GM19397 (cell line): ENCODE data around the gene OST4.

ENCODE experiments used
- ATAC-seq: cut with Tn5 transposase; IDR thresholded peaks from one replicate; pipeline ENCODE4 v1.9.1; 2021; ENCODE audit warnings: mild to moderate bottlenecking, moderate library complexity; ENCODE audit not compliant: unreplicated experiment

OST4 gene

DNA sequence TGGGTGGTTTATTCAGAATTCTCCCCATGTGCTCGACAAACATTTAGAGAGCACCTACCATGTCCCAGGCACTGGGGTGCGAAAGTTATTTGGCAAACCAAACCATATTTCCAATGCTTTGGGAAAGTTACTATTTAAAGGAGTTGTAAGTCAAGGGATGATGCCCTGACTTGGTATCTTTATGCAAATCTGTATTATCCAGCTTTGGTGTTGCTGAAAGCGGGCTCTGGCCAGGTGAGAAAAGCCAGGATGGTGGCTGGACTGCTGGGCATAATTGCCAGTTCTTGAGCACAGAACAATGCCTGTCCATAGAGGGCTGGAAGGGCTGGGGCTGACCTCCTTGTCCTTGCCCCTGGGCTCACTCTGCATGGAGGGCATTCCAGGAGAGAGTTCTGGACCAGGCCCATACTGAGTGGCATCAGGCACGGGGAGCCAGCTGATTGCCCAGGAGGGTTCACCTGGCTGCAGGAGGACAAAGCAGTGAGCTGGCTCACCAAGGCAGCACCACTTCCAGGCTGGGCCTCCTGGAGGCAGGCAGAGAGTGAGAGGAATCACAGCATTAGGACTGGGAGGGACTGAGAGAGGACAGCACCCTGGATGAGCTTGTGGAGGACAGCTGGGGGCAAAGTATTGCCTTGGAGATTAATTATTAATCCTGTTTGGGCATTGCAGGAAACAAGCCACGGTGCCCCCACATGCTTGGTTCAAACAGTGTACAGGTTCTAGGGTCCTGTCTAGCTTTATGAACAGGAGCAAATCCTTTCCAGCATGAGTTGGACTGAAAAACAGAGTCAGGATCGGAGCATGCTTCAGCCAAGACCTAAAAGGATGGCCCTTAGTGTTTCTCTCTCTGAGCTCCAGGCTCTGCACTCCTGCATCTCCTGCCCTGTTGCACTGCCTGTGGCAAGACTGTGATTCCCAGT, 22.2 kb upstream of the OST4 start:
- no peak for ATAC-seq

DNA sequence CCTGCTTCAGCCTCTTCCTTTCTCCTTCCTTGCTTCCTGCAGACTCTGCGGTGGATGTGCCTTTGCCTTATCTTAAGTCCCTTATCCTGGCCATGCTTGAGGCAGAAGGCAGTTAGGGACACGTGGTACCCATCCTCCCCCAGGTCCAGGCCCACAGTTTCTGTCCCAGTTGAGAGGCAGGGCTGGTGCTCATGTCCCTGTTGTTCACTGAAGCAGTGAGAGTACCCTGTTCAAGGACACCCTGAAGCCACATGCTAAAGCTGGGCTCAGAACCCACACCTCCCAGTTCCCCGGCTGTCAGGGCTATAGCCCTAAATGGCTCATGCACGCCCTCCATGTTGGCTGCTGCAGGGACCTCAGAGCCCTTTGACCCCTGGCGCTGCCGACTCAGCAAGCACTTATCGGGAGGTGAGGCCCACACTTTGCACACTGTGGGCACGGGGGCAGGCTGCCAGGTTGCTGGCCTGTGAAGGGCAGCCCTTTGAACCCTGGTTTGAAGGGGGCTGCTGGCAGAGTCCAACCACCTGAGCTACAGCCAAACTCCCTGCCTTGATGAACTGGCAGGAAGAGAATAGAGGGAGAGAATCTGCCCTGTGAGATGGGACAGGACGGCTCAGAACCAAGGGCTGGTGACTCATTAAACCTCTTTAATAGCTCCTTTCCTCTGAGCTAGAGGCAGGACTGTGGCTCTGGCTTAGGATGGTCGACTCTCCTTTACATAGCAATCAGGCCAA, 21.4 kb upstream of the OST4 start:
- no peak for ATAC-seq

DNA sequence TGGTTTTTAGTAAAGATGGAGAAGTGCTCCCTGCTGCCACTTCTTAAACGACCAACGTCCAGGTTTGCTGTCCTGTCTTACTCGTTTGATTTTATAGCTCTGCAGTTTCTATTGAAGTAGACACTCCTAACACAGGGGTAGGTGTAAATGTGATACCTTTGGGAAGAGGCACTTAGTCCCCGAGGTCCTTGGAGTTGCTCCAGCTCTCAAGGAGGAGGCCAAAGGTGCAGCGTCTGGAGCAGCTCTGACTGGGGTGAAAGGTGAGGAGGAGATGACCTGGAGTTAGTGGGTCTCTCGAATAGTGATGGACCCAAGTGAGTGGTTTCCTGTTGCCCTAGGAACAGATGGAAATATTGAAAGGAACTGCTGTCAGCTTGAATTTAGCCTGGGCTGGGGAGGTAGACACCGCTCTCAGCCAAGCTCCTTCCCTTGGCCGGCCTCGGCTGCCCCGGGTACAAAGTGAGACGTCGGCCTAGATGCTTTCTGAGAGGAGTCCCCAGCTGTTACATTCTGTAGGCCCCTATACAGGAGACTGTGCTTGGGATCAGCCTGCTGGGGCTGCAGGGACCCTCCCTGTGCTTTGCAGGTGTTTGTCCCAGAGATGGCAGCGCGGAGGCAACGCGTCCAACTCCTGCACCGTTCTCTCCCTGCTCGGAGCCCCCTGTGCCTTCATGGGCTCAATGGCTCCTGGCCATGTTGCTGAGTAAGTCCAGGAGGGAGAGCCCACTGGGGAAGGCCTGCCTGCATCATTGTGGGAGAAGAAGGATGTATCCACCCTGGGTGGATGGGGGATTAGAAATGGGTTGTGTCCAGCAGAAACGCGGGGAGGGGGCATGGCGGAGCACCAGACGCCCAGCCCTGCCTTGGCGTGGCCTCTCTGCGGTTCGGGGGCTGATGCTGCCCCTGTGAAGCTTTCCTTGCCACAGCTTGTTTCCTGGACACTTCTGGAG, 20.6 kb upstream of the OST4 start:
- ATAC-seq, result no peak

DNA sequence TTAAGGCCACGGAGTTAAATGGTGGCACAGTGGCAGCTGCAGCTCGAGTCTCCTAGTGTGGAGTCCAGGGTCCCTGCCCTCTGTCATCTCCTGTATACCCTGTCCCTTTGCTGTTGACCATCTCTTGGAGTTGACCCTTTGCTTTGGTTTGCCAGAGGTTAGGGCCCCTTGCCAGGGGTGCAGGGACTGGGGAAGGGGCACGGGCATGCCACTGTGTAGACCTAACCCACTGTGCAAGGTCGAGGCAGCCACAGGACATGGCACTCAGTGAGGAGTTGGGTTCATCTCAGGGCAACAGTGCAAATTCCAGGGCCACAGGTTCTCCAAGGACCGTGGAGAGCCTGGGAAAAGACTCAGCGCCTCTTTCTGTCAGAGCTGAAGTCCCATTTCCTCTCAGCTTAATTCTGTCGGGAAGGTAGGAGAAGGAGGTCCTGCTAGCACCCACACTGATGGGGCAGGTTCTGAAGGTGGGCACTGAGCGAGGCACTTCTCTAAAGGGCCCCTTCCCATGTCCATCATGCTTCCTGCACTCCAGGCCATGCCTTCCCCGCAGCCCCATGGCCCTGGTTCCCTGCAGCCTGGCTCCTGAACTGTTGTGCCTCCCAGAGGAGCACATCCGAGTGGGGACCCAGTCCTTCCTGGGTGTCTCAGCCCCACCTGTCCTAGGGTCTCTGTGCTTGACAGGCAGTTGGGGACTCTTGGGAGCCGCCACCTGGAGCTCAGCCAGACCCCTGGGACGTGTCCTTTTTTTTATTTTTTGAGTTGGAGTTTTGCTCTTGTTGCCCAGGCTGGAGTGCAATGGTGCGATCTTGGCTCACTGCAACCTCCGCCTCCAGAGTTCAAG, 17.9 kb upstream of the OST4 start:
- no peak for ATAC-seq

- no peak for ATAC-seq
Observed at GRCh38 chr2:27088634-27089033, 17.2 kb upstream of the OST4 start.

GRCh38 chr2:27087823-27088410, 16.5 kb upstream of the OST4 start:
- ATAC-seq, result no peak

DNA sequence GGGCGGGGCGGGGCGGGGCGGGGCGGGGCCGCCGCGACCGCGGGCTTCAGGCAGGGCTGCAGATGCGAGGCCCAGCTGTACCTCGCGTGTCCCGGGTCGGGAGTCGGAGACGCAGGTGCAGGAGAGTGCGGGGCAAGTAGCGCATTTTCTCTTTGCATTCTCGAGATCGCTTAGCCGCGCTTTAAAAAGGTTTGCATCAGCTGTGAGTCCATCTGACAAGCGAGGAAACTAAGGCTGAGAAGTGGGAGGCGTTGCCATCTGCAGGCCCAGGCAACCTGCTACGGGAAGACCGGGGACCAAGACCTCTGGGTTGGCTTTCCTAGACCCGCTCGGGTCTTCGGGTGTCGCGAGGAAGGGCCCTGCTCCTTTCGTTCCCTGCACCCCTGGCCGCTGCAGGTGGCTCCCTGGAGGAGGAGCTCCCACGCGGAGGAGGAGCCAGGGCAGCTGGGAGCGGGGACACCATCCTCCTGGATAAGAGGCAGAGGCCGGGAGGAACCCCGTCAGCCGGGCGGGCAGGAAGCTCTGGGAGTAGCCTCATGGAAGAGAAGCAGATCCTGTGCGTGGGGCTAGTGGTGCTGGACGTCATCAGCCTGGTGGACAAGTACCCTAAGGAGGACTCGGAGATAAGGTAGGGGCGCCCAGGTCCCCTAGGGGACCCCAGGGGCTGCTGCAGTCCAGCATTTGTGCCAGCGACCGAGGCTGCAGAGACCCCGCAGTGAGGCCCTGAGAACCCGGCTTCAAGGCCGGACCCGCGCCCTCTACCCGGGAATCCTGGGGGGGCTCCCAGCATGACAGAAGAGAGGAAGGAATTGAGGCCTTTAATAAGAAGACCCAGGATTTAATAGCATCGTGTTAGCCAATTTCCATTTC, 15.5 kb upstream of the OST4 start, which contains the start of gene KHK:
TSS of gene KHK (plus strand) at position 49 of the 870 bp plus-strand sequence. CDS start at position 537, 488 bp downstream.
- ATAC-seq, result peak; percentile 5

GRCh38 chr2:27086090-27086723, 14.8 kb upstream of the OST4 start:
- ATAC-seq, result peak; percentile 86

DNA sequence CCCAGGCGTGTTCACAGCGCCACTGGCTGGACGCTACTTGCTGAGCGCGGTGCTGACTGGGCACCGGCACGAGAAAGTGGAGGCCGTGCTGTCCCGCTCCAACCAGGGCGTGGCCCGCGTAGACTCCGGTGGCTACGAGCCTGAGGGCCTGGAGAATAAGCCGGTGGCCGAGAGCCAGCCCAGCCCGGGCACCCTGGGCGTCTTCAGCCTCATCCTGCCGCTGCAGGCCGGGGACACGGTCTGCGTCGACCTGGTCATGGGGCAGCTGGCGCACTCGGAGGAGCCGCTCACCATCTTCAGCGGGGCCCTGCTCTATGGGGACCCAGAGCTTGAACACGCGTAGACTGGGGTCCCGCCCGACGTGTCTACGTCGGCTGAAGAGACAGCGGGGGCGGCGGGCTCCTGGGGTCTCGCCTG, 14.2 kb upstream of the OST4 start:
- ATAC-seq, result no peak

- no peak for ATAC-seq
Observed at GRCh38 chr2:27085062-27085672, 13.7 kb upstream of the OST4 start.

GRCh38 chr2:27084297-27085061, 13.0 kb upstream of the OST4 start:
- ATAC-seq, result no peak

- no peak for ATAC-seq
Observed at GRCh38 chr2:27083410-27084296, 12.2 kb upstream of the OST4 start.

DNA sequence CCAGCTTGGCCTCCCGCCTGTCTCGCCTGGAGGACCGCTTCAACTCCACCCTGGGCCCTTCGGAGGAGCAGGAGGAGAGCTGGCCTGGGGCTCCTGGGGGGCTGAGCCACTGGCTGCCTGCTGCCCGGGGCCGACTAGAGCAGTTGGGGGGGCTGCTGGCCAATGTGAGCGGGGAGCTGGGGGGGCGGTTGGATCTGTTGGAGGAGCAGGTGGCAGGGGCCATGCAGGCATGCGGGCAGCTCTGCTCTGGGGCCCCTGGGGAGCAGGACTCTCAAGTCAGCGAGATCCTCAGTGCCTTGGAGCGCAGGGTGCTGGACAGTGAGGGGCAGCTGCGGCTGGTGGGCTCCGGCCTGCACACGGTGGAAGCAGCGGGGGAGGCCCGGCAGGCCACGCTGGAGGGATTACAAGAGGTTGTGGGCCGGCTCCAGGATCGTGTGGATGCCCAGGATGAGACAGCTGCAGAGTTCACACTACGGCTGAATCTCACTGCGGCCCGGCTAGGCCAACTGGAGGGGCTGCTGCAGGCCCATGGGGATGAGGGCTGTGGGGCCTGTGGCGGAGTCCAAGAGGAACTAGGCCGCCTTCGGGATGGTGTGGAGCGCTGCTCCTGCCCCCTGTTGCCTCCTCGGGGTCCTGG, 11.4 kb upstream of the OST4 start:
- no peak for ATAC-seq

DNA sequence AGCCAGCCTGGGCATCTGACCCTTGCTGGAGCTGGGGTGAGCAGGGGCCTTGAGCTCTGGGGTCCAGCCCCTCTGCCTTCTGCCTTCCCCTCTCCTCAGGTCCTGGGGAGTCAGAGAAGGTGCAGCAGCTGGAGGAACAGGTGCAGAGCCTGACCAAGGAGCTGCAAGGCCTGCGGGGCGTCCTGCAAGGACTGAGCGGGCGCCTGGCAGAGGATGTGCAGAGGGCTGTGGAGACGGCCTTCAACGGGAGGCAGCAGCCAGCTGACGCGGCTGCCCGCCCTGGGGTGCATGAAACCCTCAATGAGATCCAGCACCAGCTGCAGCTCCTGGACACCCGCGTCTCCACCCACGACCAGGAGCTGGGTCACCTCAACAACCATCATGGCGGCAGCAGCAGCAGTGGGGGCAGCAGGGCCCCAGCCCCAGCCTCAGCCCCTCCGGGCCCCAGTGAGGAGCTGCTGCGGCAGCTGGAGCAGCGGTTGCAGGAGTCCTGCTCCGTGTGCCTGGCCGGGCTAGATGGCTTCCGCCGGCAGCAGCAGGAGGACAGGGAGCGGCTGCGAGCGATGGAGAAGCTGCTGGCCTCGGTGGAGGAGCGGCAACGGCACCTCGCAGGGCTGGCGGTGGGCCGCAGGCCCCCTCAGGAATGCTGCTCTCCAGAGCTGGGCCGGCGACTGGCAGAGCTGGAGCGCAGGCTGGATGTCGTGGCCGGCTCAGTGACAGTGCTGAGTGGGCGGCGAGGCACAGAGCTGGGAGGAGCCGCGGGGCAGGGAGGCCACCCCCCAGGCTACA, 10.7 kb upstream of the OST4 start:
- ATAC-seq, result no peak

GRCh38 chr2:27080603-27080936, 9.1 kb upstream of the OST4 start:
- ATAC-seq, result no peak
